ENCODE results near the gene PAK1. TPM values are rescaled to one million over a fixed set of nuclear protein-coding genes. Genes with fewer than 3 reads are reported as not detected.
A peak's percentile ranks its signal among the peaks of the same experiment; 100 is the strongest.

Gene PAK1
- total and polyA plus RNA-seq, 8 donors, result 16.7 to 89.5 (median 46.5) TPM

DNA sequence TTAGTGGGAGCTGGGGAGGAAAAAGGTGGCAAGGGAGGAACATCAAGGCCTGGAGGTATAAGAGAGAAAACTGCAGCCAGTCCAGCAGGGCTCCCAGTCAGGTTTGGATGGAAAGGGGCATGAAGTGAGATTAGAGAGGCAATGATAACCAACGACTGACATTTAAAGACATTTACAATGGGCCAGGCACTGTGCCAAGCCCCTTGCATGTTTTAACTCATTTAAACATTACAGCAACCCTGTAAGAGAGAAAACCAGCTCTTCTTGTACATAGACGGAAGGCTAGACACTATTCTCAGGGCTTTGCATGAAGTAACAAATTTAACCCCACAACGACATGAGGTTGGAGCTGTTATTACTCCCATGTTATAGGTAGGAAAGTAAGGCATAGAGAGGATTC is 32.1 kb upstream of the PAK1 start:
- intact Hi-C loops (cut with DNase I; ENCODE audit: low total_unique reads), result no loop called here
- peak in 1 of 2 donors; percentile 27 for DNase-seq
- no peak overlapping the region for H3K27ac ChIP-seq
- TF ChIP-seq, protein P1, sequence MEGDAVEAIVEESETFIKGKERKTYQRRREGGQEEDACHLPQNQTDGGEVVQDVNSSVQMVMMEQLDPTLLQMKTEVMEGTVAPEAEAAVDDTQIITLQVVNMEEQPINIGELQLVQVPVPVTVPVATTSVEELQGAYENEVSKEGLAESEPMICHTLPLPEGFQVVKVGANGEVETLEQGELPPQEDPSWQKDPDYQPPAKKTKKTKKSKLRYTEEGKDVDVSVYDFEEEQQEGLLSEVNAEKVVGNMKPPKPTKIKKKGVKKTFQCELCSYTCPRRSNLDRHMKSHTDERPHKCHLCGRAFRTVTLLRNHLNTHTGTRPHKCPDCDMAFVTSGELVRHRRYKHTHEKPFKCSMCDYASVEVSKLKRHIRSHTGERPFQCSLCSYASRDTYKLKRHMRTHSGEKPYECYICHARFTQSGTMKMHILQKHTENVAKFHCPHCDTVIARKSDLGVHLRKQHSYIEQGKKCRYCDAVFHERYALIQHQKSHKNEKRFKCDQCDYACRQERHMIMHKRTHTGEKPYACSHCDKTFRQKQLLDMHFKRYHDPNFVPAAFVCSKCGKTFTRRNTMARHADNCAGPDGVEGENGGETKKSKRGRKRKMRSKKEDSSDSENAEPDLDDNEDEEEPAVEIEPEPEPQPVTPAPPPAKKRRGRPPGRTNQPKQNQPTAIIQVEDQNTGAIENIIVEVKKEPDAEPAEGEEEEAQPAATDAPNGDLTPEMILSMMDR (IDR thresholded peaks at IDR 0.05), result no peak
- TF ChIP-seq EP300 (IDR thresholded peaks at IDR 0.05), result no peak
- TF ChIP-seq POLR2AphosphoS5 (IDR thresholded peaks at IDR 0.05), result no peak
- no peak for TF ChIP-seq POLR2A (IDR thresholded peaks at IDR 0.05)
- 30 to 45% (median 32%) methylated on average over 3 of the region's 3 CpGs for WGBS, 5 donors
- H3K4me1 ChIP-seq, result peaks cover 0 to 7% (median 0%) of the 10 kb centered on the region in 4 donors
- no peaks in the 10 kb centered on the region for H3K9me3 ChIP-seq
- no peaks in the 10 kb centered on the region for H3K27me3 ChIP-seq
- no peaks in the 10 kb centered on the region for H3K36me3 ChIP-seq
- H3K4me3 ChIP-seq, result no peak overlapping the region

DNA sequence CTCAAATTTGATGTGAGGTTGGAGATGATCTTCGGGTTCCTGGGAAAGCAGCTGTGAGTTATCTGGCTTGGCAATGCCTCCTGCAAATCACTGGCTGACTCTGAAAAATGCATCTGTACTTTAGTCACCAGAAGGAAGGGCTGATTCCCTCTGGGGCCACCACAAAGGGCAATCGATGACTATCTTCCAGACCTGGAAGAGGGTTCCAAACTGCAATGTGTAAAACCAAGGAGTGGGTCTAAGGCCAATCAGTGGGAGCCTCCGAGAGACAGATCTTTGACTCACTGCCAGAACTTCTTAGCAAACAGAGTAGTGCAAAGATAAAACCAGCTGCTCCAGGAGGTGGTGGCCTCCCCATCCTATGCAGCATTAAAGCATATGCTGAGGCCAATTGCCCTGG is 29.1 kb upstream of the PAK1 start:
- intact Hi-C loops (cut with DNase I; ENCODE audit: low total_unique reads), result no loop called here

DNA sequence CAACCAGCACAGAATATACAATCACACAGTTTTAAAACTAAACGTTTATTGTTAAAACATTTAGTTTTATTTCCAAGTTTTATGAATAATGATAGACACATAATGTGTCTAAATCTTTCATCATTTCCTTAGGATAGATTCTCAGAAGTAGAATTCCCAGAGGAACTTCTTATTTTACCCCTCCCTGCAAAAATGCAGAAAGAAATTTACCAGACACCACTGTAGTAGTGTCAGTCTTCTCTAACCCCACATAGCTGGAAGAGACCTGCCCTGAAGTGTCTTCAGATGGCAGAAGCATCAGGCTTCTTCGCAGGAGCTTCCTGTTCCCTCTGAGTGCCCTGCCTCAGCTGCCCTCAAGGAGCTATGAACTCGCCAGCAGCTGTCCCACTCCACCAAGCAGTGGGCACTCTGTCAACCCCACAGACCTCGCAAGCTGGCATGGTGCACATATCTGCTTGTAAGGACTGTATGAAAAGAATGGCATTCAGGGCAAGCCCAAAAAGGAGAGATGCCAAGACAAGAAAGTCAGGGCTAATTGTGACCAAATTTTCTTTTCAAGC is 28.5 kb upstream of the PAK1 start:
- H3K27ac ChIP-seq, result no peak overlapping the region
- H3K4me3 ChIP-seq, result no peak overlapping the region
- no peaks in the 10 kb centered on the region for H3K36me3 ChIP-seq
- TF ChIP-seq EP300 (IDR thresholded peaks at IDR 0.05), result no peak
- no peak for TF ChIP-seq POLR2A (IDR thresholded peaks at IDR 0.05)
- TF ChIP-seq, protein P1 (IDR thresholded peaks at IDR 0.05), result no peak
- no peak for TF ChIP-seq POLR2AphosphoS5 (IDR thresholded peaks at IDR 0.05)
- H3K9me3 ChIP-seq, result no peaks in the 10 kb centered on the region
- H3K4me1 ChIP-seq, result peaks cover 0 to 7% (median 0%) of the 10 kb centered on the region in 4 donors
- intact Hi-C loops (cut with DNase I; ENCODE audit: low total_unique reads), result no loop called here
- no peaks in the 10 kb centered on the region for H3K27me3 ChIP-seq
- DNase-seq, result no peak
- WGBS, 5 donors, result 48 to 76% (median 60%) methylated on average over 4 of the region's 4 CpGs

More for the DNA sequence above, 29.1 kb upstream of the PAK1 start:
- no peaks in the 10 kb centered on the region for H3K27me3 ChIP-seq
- H3K9me3 ChIP-seq, result no peaks in the 10 kb centered on the region
- WGBS, 5 donors, result 34 to 58% (median 45%) methylated on average over 2 to 3 of the region's 3 CpGs
- TF ChIP-seq, protein P1 (IDR thresholded peaks at IDR 0.05), result no peak
- TF ChIP-seq EP300 (IDR thresholded peaks at IDR 0.05), result no peak
- no peak for TF ChIP-seq POLR2A (IDR thresholded peaks at IDR 0.05)
- TF ChIP-seq POLR2AphosphoS5 (IDR thresholded peaks at IDR 0.05), result no peak
- DNase-seq, result peak in 1 of 2 donors; percentile 28
- H3K4me3 ChIP-seq, result no peak overlapping the region
- H3K36me3 ChIP-seq, result no peaks in the 10 kb centered on the region
- peaks cover 0 to 7% (median 0%) of the 10 kb centered on the region in 4 donors for H3K4me1 ChIP-seq
- no peak overlapping the region for H3K27ac ChIP-seq

DNA sequence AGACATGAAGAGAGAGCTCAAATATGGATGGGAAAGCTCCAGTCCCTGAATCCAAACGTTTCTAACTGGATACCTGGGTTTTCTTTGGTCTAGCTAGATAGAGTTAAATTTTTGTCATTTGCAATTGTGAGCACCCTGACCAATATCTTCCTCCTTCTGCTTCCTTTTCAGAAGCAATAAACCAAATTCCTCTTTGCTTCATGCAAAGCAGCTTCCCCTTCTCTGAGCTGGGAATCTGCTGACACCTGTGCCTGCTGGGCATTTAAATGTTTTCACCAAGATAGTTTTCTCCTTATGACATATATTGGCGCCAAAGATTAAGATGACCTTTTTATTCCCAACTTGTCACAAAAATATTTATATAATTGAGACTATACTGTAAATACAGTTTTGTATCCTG is 27.9 kb upstream of the PAK1 start:
- DNase-seq, result no peak
- peaks cover 0 to 7% (median 0%) of the 10 kb centered on the region in 4 donors for H3K4me1 ChIP-seq
- WGBS, 5 donors, result 46 to 72% (median 60%) methylated on average over 2 of the region's 2 CpGs
- no peaks in the 10 kb centered on the region for H3K27me3 ChIP-seq
- no peak overlapping the region for H3K4me3 ChIP-seq
- no peaks in the 10 kb centered on the region for H3K9me3 ChIP-seq
- H3K27ac ChIP-seq, result no peak overlapping the region
- no peaks in the 10 kb centered on the region for H3K36me3 ChIP-seq
- intact Hi-C loops (cut with DNase I; ENCODE audit: low total_unique reads), result no loop called here
- TF ChIP-seq POLR2AphosphoS5 (IDR thresholded peaks at IDR 0.05) (no peak), POLR2A (IDR thresholded peaks at IDR 0.05) (no peak), EP300 (IDR thresholded peaks at IDR 0.05) (no peak)
- TF ChIP-seq, protein P1 (IDR thresholded peaks at IDR 0.05), result no peak
